Stimulated activated CD8-positive, alpha-beta memory T cell treated with anti-CD3 and anti-CD28 coated beads, Interleukin-12 subunit alpha, Interleukin-12 subunit beta, amount 100 ng/mL, for 24 hours (primary cell): ENCODE measurements around the gene FBXW9.
A peak's percentile ranks its signal among the peaks of the same experiment; 100 is the strongest.
"Not testable (repeated sequence)": the region's sequence is repeated elsewhere in the genome, so short reads cannot be mapped to it uniquely, and the experiment has no call there.

Source experiments
- DNase-seq: peaks from one replicate; pipeline ENCODE4 v3.0.0-alpha.2; 2020; ENCODE audit errors: extremely low read depth

Gene FBXW9

GRCh38 chr19:12656899-12657571 is 39.4 kb downstream of the FBXW9 start:
- DNase-seq, result no peak

DNA sequence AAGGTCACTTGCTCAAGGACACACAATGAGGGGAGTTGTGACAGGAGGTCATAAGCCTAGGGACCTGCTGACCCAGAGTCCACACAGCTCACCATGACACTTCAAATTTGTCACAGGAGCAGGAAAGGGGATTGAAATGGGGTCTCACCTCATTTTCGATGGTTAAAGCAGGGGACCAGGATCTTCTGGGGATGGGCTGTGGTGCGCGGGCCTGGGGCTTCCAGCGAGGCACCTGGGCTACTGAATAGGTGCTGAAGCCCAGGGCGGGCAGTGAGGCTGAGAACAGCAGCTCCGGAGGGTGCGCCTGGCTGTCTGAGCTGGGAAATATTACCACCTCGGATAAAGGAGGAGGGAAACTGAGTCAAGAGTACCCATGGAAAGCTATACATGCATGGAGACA is 40.9 kb downstream of the FBXW9 start:
- no peak for DNase-seq

- no peak for DNase-seq
Measured at GRCh38 chr19:12652219-12652618, 44.2 kb downstream of the FBXW9 start.

GRCh38 chr19:12649941-12650340 is 46.5 kb downstream of the FBXW9 start:
- no peak for DNase-seq

- no peak for DNase-seq
Measured at GRCh38 chr19:12648088-12648487, 48.3 kb downstream of the FBXW9 start.

DNA sequence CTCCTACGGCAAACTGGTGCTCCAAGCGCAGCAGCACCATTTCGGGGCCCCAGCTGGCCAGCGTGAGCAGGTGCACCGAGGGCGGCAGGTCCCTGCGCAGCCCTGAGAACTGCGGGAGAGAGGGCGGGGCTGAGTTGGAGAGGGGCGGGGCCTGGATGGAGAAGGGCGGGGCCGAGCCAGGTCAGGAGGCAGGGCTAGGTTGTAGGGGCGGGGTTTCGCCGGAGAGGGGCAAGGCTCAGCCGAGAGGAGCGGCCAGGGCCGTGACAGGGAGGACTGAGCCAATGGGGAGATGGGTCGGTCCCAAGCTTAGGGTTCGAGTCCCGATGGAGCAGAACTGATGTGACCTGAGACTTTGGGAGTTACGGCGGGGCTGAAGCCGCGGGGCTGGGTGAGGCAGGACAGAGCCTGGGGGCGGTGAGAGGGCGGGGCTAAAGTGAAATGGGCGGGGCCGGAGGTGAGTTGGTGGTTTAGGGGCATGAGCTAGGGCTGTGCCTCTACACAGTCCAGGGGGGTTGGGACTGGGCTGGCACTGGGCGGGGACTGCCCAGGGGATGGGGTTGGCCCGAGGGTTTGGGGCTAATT is 48.9 kb downstream of the FBXW9 start:
- no peak for DNase-seq

DNA sequence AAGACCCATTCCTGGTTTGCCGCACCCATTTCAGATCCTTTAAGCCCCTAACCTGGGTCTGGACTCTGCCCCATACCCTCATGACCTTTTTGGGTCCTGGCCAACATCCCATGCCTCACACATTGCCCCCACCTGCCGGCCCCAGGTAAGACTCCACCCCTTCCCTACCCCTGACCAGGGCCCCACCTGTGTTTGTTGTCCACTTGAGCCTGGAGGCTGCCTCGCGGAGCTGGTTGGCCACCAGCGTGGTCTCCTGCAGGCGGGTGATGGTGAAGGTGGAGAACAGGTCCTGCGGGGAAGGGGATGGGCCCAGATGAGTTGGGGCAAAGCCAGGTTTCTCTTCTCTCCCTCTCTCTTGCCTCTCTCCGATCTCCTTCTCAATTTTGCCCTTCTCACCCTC is 49.4 kb downstream of the FBXW9 start:
- DNase-seq, result no peak

- no peak for DNase-seq
Measured at GRCh38 chr19:12646551-12646950, 49.9 kb downstream of the FBXW9 start.

DNA sequence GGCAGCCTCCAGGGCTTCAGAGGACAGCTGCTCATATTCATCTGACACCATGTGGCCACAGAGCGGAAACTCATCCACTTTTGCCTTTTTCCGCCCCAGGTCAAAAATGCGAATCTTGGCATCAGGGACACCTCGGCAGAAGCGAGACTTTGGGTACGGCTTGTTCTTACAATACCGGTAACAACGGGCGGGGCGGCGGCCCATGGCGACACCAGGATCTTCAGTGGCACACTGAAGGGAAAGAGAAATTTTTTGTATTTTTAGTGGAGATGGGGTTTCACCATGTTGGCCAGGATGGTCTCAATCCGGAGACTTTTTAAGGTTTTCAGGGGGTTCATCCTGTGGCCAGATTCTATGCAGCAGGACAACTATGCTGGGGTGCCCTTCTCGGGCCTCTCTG is 52.7 kb downstream of the FBXW9 start:
- not testable (repeated sequence) for DNase-seq

DNA sequence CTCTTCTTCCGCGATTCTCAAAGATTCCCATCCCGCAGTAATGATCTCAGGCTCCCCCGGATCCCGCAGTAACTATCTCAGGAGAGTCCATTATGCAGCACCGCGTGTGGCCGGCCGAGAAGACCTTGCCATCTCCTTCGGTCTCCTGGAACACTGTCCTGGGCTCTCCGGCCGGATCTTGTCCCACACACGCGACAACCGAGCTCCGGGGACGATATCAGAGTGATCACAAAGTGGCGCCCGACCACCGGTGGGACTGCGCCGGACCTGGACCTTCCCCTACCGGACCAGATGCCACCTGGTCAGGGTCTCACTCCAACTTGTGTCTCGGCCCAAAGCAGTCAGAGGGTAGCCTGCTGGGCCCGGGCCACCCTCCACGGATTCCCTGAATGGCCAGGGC is 53.9 kb downstream of the FBXW9 start:
- DNase-seq, result no peak

- DNase-seq, result no peak
Measured at GRCh38 chr19:12641456-12641855, 55.0 kb downstream of the FBXW9 start.

DNA sequence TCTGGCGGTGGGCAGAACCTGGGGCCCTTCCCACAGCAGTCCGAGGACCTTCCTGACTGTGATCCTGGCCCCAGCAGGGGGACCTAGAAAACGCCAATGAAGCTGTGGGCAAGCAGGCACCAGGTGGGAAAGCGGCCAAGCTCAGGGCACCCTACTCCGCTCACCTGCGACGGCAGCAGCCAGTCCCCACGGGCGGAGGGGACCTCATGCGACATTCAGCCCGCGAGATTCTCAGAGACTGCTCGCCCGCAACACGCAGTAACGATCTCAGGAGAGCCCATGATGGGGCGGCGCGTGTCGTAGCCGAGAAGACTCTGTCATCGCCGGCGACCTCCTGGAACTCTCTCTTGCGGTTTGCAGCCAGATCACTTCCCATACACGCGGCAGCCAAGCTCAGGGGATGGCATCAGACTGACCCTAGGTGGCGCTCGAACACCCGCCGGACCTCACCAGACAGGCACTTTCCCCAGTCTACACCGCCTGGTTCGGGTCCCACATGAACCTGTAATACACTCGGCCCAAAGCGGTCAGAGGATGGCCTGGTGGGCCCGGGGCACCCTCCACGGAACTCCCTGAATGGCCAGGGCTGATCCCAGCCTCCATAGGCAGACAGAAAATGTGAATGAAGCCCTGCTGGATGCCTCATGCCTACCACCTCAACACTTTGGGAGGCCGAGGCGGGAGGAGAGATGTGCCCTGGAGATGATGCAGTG is 56.4 kb downstream of the FBXW9 start:
- peak; percentile 78 for DNase-seq
